Left lobe of liver (tissue), 2 donors: ENCODE data around the gene TSTD2. TPM values are rescaled to one million over a fixed set of nuclear protein-coding genes. Genes with fewer than 3 reads are reported as not detected.

Source experiments
- ATAC-seq: fragments of 200-7000 bp; cut with Tn5 transposase; one replicate; pipeline ENCODE4 v1.9.1; 2020; ENCODE audit warnings: mild to moderate bottlenecking, moderate library complexity
- DNase-seq: peaks from one replicate; pipeline ENCODE4 v3.0.0-alpha.2; 2020; ENCODE audit warnings: low spot score
- total RNA-seq: library from RNA; stranded (reverse); gene quantifications from one replicate; pipeline ENCODE4 v1.2.1, GENCODE V29; 2021
- donor health status: DM: no; HTN: no; CAD: no; lungs with moderate emphysema.
- donor health status: DM: no; HTN: yes; CAD: no.

The TSTD2 gene
- 8.1 TPM for total RNA-seq

GRCh38 chr9:97632985-97633858, at the start of gene TSTD2, which contains the start of gene NCBP1:
TSS of gene TSTD2 (minus strand) at chr9:97633368. CDS start at chr9:97627562, 5,806 bp downstream.
TSS of gene NCBP1 (plus strand) at chr9:97633821. CDS start at chr9:97633882, 61 bp downstream.
- DNase-seq (peak; percentile 99), ATAC-seq (peak; percentile 89)

GRCh38 chr9:97682242-97682641, 49.1 kb upstream of the TSTD2 start:
- ATAC-seq (no peak), DNase-seq (no peak)

GRCh38 chr9:97675655-97676054, 42.5 kb upstream of the TSTD2 start:
- ATAC-seq, result no peak
- no peak for DNase-seq

GRCh38 chr9:97673922-97674321, 40.8 kb upstream of the TSTD2 start:
- DNase-seq (no peak), ATAC-seq (peak; percentile 72)

- no peak for DNase-seq
- no peak for ATAC-seq
Observed at GRCh38 chr9:97672403-97672802, 39.2 kb upstream of the TSTD2 start.

- no peak for ATAC-seq
- no peak for DNase-seq
Observed at GRCh38 chr9:97670586-97670985, 37.4 kb upstream of the TSTD2 start.

GRCh38 chr9:97668485-97668884, 35.3 kb upstream of the TSTD2 start:
- ATAC-seq, result no peak

GRCh38 chr9:97666907-97667686, 33.9 kb upstream of the TSTD2 start:
- peak; percentile 41 for ATAC-seq
- DNase-seq, result no peak

More at GRCh38 chr9:97668485-97668884, 35.3 kb upstream of the TSTD2 start:
- DNase-seq, result no peak

GRCh38 chr9:97665742-97666141, 32.6 kb upstream of the TSTD2 start:
- no peak for DNase-seq
- no peak for ATAC-seq

- ATAC-seq (no peak), DNase-seq (no peak)
Observed at GRCh38 chr9:97660847-97661246, 27.7 kb upstream of the TSTD2 start.

GRCh38 chr9:97660340-97660739, 27.2 kb upstream of the TSTD2 start:
- no peak for DNase-seq
- ATAC-seq, result no peak

- ATAC-seq (no peak), DNase-seq (no peak)
Observed at GRCh38 chr9:97659771-97660170, 26.6 kb upstream of the TSTD2 start.

- DNase-seq, result no peak
Observed at GRCh38 chr9:97658707-97659106, 25.5 kb upstream of the TSTD2 start.

GRCh38 chr9:97651646-97652045, 18.5 kb upstream of the TSTD2 start:
- ATAC-seq, result no peak
- DNase-seq, result no peak

More at GRCh38 chr9:97658707-97659106, 25.5 kb upstream of the TSTD2 start:
- no peak for ATAC-seq

- DNase-seq, result no peak
- ATAC-seq, result peak; percentile 91
Observed at GRCh38 chr9:97647996-97648395, 14.8 kb upstream of the TSTD2 start.

GRCh38 chr9:97645720-97646119, 12.6 kb upstream of the TSTD2 start:
- peak; percentile 61 for ATAC-seq

GRCh38 chr9:97640325-97640724, 7.2 kb upstream of the TSTD2 start:
- no peak for ATAC-seq
- DNase-seq, result no peak

More at GRCh38 chr9:97645720-97646119, 12.6 kb upstream of the TSTD2 start:
- DNase-seq, result no peak

- DNase-seq (no peak), ATAC-seq (no peak)
Observed at GRCh38 chr9:97638666-97639065, 5.5 kb upstream of the TSTD2 start.

GRCh38 chr9:97636903-97637302, 3.7 kb upstream of the TSTD2 start:
- ATAC-seq (no peak), DNase-seq (no peak)

GRCh38 chr9:97635026-97635425, 1.9 kb upstream of the TSTD2 start:
- DNase-seq, result no peak
- no peak for ATAC-seq

GRCh38 chr9:97633859-97634490, 807 bp upstream of the TSTD2 start:
- DNase-seq, result no peak
- peak; percentile 6 for ATAC-seq
